K562 (cell line): ENCODE results near the gene SERTAD3. TPM values are rescaled to one million over a fixed set of nuclear protein-coding genes. Genes with fewer than 3 reads are reported as not detected.

Experiments
- E2F5 ChIP-seq: sonication (generic); formaldehyde crosslinking; IDR thresholded peaks from 2 replicates; pipeline ENCODE4 v1.8.0; 2022; ENCODE audit warnings: mild to moderate bottlenecking, missing genetic modification reagents
- KDM2B ChIP-seq: fragments of 250-450 bp; sonication (Bioruptor Pico); IDR thresholded peaks from 2 replicates; pipeline ENCODE4 v1.8.0; 2021; ENCODE audit warnings: mild to moderate bottlenecking, moderate library complexity
- KLF1 ChIP-seq: fragments of 450-650 bp; IDR thresholded peaks from 2 replicates; pipeline ENCODE4 v1.6.1; 2016; ENCODE audit warnings: missing genetic modification characterization, missing compliant biosample characterization
- NFE2L1 ChIP-seq: fragments of 450-650 bp; IDR thresholded peaks from 2 replicates; pipeline ENCODE4 v1.6.1; 2016; ENCODE audit warnings: missing genetic modification characterization, low read depth, mild to moderate bottlenecking, missing compliant biosample characterization, moderate library complexity, borderline replicate concordance
- PBX2 ChIP-seq, 2 experiments: IDR thresholded peaks in 1 of 2; conservative IDR thresholded peaks in 1 of 2; 2 replicates each; pipeline ENCODE4 v1.6.1; 2016; ENCODE audit warnings: low read depth in 2 of 2, mild to moderate bottlenecking in 1 of 2, missing compliant biosample characterization in 1 of 2, missing genetic modification characterization in 1 of 2, moderate library complexity in 1 of 2
- PTRF ChIP-seq: fragments of 450-650 bp; IDR thresholded peaks from 2 replicates; pipeline ENCODE4 v1.6.1; 2016; ENCODE audit warnings: mild to moderate bottlenecking, missing genetic modification characterization, missing compliant biosample characterization
- SIRT6 ChIP-seq: IDR thresholded peaks from one replicate; pipeline ENCODE4 v1.6.1; 2012; ENCODE audit warnings: low read depth, mild to moderate bottlenecking, control low read depth, inconsistent platforms, low read length, moderate library complexity
- SMC3 ChIP-seq: conservative IDR thresholded peaks from 2 replicates; pipeline ENCODE4 v1.6.1; 2011; ENCODE audit warnings: low read depth, low read length, improper control_type of control experiment; ENCODE audit not compliant: insufficient read depth
- TOE1 ChIP-seq, 2 experiments: fragments of 450-650 bp in 1 of 2; sonication (generic) in 1 of 2; formaldehyde crosslinking in 1 of 2; IDR thresholded peaks; 2 replicates each; pipeline versions ENCODE4 v1.7.1 to v1.8.0; 2016 to 2022; ENCODE audit warnings: borderline replicate concordance in 2 of 2, mild to moderate bottlenecking in 2 of 2, antibody characterized with exemption in 1 of 2, inconsistent platforms in 1 of 2, low read depth in 1 of 2, missing genetic modification reagents in 1 of 2, moderate library complexity in 1 of 2
- ZBTB7A ChIP-seq: IDR thresholded peaks from 2 replicates; pipeline ENCODE4 v1.6.1; 2011; ENCODE audit warnings: low read depth, mild to moderate bottlenecking, low read length, moderate library complexity, borderline replicate concordance; ENCODE audit not compliant: control insufficient read depth
- ZKSCAN3 ChIP-seq: fragments of 250-450 bp; sonication (Bioruptor Pico); IDR thresholded peaks from 2 replicates; pipeline ENCODE4 v1.4.0; 2020
- ZNF780A ChIP-seq: fragments of 250-450 bp; sonication (Bioruptor Pico); IDR thresholded peaks from 2 replicates; pipeline ENCODE4 v1.5.0; 2021; ENCODE audit warnings: mild to moderate bottlenecking
- polyA plus RNA-seq, 8 experiments: library from polyadenylated mRNA; depleted of rRNA in 4 of 8; stranded (reverse) in 5 of 8; unstranded in 3 of 8; fragments of >200 nt; fragmentation: Nextera tagmentation in 2 of 8; fragmentation: Illumina TruSeq in 1 of 8; extraction: Ambion mirVana in 2 of 8; extraction: Trizol in 1 of 8; gene quantifications; 2 replicates each; pipeline versions ENCODE4 v1.2.1 to v1.2.3, GENCODE V29; 2011 to 2014; ENCODE audit warnings: inconsistent platforms in 1 of 8, missing spikeins in 1 of 8
- total RNA-seq, 7 experiments: library from RNA; depleted of rRNA in 6 of 7; stranded (reverse); fragments of >200 nt in 6 of 7; fragmentation: Illumina TruSeq in 2 of 7; extraction: Trizol in 2 of 7; gene quantifications; 2 replicates each; pipeline versions ENCODE4 v1.2.1 to v1.2.3, GENCODE V29; 2011 to 2021; ENCODE audit warnings: low replicate concordance in 1 of 7
- TF ChIP-seq, protein P1 (sequence below): sonication (generic); IDR thresholded peaks from 2 replicates; pipeline ENCODE4 v1.6.1; 2016
- TF ChIP-seq, protein P2 (sequence below): fragments of 250-450 bp; sonication (Bioruptor Pico); IDR thresholded peaks from 2 replicates; pipeline ENCODE4 v1.8.0; 2021; ENCODE audit warnings: moderate library complexity, mild to moderate bottlenecking, inconsistent platforms
- TF ChIP-seq, protein P3 (sequence below): fragments of 450-650 bp; IDR thresholded peaks from 2 replicates; pipeline ENCODE4 v1.6.1; 2016; ENCODE audit warnings: borderline replicate concordance

SERTAD3 gene
- total and polyA plus RNA-seq, 9 of the 15 experiments (the other 6 are each of a cell fraction or from before 2014, with no cell fraction given) = 5.4 to 28.9 (median 17.5) TPM

DNA sequence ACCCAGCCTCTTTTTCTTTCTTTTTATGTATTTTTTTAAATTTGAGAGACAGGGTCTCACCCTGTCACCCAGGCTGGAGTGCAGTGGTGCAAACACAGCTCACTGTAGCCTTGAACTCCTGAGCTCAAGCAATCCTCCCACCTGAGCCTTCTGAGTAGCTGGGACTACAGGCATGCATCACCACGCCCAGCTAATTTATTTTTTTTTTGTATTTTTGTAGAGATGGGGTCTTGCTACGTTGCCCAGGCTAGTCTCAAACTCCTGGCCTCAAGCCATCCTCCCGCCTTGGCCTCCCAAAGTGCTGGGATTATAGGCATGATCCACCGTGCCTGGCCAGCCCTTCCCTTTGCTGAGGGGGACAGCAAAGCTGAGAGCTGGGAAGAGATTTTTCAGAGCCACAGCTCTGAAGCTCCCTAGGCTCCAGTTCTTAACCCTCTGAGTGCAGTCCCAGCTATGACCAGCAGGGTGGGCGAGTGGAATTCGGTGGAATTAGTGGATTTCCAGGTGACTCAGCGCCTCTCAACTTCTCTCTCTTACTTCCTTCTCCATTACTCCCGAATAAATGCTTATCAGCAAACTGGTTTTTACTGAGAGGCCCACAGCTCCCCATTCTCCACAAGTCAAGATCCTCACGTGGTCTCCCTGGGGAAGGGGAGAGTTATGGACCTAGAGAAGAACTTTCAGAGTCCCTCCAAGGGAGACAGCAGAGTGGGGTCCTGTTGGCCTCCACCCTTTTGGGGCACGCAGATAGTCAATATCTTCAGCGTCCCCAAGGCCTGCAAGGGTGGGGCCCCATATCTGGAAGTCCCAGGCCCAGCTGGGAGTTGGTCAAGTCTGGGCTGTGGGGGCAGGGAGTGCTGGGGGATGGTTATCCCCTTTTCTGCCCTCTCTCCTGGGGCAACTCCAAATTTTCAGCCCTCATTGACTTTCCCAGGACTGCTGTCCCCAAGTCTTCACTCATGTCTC lies 20.2 kb upstream of the SERTAD3 start (continued):
- TF ChIP-seq SMC3 = peak; percentile 40; the same call in 1 of the 2 replicates
- TF ChIP-seq KDM2B = no peak
- TF ChIP-seq NFE2L1 (tag) = peak; percentile 25; the same call in 1 of the 2 replicates
- TF ChIP-seq ZBTB7A = peak; percentile 93
- no peak for TF ChIP-seq ZNF780A (CRISPR knock-in tag)
- TF ChIP-seq ZKSCAN3 = no peak
- peak; percentile 99 for TF ChIP-seq KLF1
- TF ChIP-seq, protein P1, sequence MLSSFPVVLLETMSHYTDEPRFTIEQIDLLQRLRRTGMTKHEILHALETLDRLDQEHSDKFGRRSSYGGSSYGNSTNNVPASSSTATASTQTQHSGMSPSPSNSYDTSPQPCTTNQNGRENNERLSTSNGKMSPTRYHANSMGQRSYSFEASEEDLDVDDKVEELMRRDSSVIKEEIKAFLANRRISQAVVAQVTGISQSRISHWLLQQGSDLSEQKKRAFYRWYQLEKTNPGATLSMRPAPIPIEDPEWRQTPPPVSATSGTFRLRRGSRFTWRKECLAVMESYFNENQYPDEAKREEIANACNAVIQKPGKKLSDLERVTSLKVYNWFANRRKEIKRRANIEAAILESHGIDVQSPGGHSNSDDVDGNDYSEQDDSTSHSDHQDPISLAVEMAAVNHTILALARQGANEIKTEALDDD = peak; percentile 51; the same call in 1 of the 2 replicates
- no peak for TF ChIP-seq E2F5 (CRISPR knock-in tag)
- TF ChIP-seq TOE1 (IDR thresholded peaks at IDR 0.05; ENCODE audit: borderline replicate concordance) = peak; percentile 62; the same call in 1 of the 2 replicates
- TF ChIP-seq TOE1 (CRISPR knock-in tag; IDR thresholded peaks at IDR 0.05; ENCODE audit: borderline replicate concordance, low read depth) = 0 out of 2 replicates have a peak, but pooled peaks have one; percentile 25
- no peak for TF ChIP-seq PBX2 (CRISPR knock-in tag; IDR thresholded peaks at IDR 0.05; ENCODE audit: low read depth)
- TF ChIP-seq PBX2 (tag; conservative IDR thresholded peaks at IDR 0.05; ENCODE audit: low read depth) = no peak
- no peak for TF ChIP-seq SIRT6
- TF ChIP-seq, protein P2, sequence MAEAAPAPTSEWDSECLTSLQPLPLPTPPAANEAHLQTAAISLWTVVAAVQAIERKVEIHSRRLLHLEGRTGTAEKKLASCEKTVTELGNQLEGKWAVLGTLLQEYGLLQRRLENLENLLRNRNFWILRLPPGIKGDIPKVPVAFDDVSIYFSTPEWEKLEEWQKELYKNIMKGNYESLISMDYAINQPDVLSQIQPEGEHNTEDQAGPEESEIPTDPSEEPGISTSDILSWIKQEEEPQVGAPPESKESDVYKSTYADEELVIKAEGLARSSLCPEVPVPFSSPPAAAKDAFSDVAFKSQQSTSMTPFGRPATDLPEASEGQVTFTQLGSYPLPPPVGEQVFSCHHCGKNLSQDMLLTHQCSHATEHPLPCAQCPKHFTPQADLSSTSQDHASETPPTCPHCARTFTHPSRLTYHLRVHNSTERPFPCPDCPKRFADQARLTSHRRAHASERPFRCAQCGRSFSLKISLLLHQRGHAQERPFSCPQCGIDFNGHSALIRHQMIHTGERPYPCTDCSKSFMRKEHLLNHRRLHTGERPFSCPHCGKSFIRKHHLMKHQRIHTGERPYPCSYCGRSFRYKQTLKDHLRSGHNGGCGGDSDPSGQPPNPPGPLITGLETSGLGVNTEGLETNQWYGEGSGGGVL (CRISPR knock-in tag) = no peak
- TF ChIP-seq PTRF = no peak
- TF ChIP-seq, protein P3, sequence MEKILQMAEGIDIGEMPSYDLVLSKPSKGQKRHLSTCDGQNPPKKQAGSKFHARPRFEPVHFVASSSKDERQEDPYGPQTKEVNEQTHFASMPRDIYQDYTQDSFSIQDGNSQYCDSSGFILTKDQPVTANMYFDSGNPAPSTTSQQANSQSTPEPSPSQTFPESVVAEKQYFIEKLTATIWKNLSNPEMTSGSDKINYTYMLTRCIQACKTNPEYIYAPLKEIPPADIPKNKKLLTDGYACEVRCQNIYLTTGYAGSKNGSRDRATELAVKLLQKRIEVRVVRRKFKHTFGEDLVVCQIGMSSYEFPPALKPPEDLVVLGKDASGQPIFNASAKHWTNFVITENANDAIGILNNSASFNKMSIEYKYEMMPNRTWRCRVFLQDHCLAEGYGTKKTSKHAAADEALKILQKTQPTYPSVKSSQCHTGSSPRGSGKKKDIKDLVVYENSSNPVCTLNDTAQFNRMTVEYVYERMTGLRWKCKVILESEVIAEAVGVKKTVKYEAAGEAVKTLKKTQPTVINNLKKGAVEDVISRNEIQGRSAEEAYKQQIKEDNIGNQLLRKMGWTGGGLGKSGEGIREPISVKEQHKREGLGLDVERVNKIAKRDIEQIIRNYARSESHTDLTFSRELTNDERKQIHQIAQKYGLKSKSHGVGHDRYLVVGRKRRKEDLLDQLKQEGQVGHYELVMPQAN = peak; percentile 35; the same call in 1 of the 2 replicates
